ENCODE results near the gene TYMP.

DNA sequence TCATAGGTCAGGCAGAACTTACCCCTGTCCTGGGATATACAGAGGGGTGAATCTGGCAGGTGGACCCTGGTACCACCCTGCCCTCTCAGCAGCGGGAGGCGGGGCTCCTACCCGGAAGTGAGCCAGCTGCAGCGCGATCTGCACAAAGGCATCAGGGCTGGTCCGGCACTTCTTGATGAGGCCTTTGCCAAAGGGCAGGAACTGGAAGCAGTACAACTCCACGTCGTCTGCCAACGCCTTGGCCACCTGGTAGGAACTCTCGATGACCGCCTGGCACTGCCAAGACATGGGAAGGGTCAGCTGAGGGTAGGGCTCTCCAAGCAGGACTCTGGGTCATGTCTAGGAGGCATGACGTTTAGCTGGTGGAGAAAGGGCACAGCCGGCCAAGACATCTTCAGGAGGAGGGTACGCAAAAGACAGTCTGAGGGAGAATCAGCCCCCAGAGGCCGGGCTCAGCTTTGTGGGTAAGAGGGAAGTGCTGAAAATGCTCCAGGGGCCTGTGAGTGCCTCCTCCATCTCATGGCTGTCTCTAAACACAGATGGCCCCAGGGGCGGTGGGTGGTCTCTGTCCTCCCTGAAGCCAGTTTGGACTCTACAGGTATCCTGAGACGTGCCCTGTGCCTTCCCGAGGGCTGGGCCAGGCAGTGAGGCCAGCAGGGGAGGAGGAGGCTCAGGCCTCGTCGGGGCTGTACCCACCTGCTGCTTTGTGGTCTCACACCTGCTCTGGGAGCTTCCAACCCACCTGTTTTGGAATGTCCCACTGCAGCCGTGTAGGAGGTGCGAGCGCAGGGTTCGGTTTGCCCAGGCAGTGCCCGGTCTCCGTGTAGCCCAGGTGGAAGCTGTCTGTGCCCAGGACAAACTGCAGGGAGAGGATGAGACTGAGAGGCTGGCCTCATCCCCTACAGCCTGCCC lies 41.7 kb upstream of the TYMP start:
- TF ChIP-seq CTCF (IDR thresholded peaks at IDR 0.05) (no peak), POLR2A (IDR thresholded peaks at IDR 0.05) (no peak)

Data from testis (tissue), 2 donors.